ENCODE measurements around the gene CUL7.
"Not testable (repeated sequence)": the region's sequence is repeated elsewhere in the genome, so short reads cannot be mapped to it uniquely, and the experiment has no call there.

Gene CUL7

DNA sequence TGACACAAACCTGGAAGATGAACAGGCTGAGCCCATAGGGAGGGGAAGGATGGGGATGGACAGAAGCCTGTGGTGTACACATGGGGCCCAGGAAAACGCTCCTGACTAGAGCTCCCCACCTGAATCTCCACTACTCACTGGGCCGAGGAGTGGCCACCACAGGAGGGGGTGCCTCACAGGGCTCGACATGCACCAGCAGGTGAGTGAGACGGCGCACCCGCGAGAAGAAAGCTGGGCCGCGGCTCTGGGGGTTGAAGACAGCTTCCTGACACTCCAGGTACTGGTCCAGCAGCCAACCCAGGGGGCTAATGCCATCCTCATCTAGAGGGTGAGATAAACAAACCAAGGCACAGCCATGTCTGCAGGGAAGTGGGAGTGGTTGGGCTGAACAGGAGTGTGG, 10.3 kb downstream of the CUL7 start:
- no peak for DNase-seq

DNA sequence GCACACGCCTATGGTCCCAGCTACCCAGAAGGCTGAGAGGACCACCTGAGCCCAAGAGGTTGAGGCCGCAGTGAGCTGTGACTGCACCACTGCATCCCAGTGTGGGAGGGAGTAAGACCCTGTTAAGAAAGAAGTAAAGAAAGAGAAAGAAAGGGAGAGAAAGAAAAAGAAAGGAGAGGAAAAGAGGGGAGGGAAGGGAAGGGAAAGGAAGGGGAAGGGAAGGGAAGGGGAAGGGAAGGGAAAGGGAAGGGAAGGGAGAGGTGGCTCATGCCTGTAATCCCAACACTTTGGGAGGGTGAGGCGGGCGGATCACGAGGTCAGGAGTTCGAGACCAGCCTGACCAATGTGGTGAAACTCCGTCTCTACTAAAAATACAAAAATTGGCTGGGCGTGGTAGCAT, 12.2 kb downstream of the CUL7 start:
- DNase-seq: not testable (repeated sequence)

DNA sequence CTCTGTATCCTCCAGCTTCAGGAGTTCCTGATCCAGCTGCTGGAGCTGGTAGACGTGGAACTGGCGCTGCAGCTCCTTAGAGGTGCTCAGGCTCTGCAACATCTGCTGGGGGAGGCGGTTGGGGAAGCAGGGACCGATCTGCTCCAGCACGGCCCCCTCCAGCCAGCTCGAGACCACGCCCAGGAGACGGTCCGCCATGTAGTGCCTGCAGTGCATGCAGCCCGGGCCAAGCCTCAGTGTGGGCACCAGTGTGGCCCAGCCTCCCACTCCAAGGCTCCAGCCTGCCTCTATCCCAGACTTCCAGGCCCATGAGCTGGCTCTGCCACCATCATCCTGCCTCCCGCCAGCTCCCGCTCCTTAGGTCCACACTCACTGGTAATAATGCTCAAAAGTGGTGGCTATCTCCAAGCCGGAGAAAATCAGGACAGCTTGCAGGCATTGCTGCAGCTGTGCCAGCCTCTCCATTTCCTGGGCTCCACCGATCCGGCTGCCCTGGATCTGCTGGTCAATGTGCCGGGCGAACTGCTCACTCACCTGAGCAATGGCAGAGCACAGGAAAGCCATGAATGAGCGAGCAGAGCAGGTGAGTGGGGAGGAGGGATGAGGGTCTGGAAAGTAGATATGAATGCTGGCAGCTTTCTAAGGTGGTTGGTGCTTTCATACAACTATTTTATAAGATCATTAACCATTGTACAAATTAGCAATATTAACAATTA, 13.0 kb downstream of the CUL7 start:
- no peak for DNase-seq

DNA sequence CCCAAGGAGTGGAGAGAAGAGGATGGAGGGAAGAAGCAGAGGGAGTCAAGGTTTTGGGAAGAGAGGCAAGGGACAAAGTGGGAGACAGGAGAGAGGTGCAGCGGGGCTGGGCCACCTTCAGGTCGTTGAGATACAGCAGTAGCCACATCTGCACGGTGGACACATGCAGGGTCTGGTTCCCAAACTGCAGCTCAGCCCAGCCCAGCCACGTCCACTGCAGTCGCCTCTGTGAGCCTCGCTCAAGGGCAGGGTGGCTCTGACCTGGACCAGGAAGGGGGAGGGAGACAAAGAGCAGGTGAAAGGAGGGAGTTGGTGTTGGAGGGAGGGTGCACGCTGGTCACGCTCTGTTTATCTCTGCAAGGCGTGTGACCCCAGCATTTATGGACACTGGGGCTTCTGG, 14.9 kb downstream of the CUL7 start:
- DNase-seq: no peak

DNA sequence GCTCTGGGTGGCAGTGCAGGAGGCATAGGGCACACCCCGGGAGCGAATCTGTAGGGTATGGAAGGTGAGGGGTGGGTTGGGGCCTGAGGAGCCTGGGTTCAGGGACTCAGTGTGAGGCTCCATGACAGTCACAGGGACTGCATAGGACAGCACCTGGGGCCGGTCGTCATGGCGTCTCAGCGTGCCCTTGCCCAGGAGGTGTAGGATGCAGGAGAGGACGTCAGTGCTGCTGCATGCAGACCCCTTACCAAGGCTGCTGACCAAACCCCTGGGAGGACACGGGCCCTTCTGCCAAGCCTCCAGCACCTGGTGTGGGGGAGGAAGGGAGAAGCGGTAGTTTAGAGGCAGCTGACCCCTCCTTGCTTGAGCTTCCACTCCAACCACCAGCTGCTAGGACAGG, 15.9 kb downstream of the CUL7 start:
- no peak for DNase-seq

DNA sequence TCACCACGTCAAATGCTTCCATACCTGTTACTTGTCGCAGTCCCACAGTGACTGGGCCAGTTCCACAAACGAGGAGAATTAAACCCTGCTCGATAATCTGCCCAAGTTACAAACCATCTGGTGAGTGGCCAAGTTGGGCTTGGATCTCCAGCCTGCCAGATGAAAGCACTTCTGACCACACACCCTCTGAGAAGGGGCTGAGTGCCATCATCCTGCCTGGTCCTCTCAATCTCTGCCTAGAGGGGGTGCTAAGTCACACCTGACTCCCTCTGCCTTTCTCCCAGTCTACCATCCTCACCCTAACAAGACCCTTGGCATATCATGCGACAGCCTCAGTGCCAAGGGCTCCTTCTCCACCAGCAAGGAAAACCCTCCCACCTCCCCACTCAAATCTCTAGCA, 16.5 kb downstream of the CUL7 start:
- DNase-seq: no peak

DNA sequence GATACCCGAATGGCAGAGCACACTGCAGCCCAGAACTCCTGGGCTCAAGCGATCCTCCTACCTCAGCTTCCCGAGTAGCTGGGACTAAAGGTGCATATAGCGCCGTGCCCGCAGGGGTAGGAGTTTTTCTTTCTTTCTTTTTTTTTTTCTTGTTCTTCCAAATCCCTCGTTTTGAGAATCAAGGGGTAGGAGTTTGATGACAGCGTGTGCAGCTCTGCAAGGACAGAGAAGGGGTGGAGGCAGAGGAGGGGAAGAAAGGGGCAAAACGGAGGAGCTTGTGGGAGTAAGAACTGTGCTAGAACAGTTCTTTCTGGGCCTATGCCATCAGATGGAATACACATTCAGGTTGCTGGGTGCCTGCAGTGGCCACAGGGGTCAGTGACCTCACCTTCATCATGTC, 16.9 kb downstream of the CUL7 start:
- DNase-seq: no peak

DNA sequence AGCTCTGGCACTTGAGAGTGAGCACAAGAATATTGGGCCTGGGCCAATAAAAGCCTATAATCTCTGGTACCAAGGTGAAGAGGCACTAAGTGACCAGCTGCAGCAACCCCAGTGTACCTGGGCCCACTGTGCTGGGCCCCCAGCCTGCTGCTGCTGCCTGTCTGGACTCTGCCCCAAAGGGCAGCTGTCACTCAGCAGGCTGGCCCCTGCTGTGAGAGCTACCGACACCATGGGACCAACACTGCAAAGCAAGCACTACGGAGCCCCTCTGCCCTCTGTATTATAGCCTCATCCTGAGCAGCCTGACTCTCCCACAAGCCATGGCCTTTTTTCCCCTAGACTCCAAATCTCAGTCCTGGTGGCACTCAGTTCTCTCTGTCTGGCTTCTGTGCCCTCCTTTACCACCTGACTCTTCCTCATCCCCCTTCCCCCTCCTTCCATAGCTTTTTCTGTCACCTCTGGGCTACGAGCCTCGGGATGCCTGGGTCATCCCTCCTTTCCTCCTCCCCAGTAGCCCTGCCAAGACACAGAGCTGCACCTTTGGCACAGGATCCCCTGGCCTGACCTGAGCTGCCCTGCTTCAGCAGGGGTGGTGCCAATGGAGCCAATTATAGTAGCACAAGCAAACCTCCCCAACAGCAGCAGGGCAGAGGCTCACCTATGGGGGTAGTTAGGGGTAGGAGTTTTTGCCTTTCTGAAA, 18.0 kb downstream of the CUL7 start:
- no peak for DNase-seq

DNA sequence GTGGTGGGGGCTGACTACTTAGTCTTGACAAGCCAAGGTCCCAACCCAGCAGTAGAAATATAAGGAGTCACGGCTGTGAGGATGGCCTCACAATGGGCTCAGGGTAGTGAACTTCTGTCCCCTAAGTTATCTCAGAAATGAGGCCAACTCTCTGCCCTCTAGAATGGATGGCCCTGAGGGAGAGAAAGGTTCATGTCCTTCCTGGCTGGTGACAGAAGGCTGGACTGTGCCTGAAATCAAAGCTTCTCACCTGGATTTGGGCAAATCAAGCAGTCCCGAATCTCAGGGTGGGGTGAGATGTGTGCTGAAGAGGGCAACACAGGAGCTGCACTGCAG, 19.5 kb downstream of the CUL7 start:
- no peak for DNase-seq

DNA sequence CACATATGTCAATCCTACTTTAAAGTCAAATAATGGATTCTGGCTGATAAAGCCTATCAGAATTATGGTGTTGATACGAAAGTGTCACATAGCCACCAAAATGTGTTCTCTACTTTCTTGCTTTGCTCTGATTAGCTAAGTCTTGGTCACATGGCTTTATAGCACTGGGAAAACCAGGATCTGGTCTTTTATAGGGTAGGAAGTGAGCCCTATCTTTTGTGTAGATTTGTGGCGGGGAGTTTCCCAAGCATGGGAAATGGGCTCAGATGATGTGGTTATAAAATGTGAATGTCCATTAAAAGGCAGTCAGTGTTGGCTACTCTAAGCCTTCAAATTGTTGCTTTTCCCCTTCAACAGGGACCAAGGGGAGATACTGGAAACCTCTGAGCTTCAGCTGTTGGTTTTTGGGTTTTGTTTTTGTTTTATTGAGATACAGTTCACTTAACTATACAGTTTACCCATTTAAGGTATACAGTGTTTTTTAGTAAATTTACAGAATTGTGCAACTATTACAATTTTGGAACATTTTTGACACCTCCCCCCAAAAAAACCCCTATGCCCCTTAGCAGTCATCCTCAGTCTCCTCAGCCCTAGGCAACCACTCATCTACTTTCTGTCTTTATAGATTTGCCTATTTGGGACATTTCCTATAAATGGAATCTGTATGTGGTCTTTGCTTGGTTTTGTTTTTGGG, 20.0 kb downstream of the CUL7 start:
- no peak for DNase-seq

DNA sequence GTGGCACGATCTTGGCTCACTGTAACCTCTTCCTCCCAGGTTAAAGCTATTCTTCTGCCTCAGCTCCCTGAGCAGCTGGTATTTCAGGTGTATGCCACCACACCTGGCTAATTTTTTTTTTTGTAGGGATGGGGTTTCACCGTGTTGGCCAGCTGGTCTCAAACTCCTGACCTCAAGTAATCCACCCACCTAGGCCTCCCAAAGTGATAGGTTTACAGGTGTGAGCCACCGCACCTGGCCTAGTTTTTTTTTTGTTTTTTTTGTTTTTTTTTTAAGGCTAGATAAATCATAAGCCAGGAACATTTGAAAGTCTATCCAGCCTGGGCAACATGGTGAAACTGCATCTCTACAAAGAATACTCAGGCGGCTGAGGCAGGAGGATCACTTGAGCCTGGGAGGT, 21.3 kb downstream of the CUL7 start:
- DNase-seq: no peak

DNA sequence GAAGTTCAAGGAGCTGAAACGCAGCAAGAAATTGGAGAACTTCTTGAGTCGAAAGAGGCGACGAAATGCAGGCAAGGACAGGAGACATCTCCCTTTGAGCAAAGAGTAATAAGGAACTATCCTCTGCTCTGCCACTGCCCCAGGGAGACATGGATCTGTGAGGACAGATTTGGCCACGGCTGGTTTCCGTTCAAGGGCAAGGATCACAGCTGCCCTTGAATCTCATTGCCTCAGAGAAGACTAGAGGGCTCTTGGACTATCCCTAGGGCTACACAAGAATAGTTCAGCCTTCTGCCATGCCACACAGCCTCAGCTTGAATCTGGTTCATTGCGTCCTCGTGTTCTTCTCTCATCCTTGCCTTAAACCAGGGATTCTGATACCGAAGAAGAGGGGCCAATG, 24.5 kb downstream of the CUL7 start:
- DNase-seq: no peak

DNA sequence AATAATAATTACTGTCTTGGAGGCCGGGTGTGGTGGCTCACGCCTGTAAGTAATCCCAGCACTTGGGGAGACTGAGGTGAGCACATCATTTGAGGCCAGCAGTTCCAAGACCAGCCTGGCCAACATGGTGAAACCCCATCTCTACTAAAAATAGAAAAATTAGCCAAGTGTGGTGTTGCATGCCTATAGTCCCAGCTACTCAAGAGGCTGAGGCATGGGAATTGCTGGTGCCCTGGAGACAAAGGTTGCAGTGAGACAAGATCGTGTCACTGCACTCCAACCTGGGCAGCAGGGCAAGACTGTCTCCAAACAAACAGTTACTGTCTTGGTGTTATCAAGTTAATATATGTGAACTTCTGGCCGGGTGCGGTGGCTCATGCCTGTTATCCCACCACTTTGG, 27.3 kb downstream of the CUL7 start:
- DNase-seq: no peak

DNA sequence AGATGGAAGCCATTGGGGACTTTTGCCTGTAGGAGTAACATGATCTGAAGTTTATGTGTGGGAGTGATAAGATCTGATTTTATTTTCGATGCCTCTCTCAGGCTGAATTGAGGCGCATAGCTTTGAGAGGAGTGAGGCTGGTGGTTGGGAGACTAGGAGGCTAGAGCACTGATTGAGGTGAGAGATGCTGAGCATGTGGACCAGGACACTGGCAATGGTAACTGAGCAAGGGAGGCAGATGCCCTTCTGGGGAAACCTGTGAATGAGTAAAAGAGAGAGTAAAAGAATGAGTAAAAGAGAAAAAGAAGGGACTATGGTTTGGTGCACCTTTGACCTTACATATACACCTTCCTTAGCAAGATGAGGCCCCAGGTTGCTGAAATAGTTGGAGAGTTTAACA, 29.2 kb downstream of the CUL7 start:
- DNase-seq: no peak

DNA sequence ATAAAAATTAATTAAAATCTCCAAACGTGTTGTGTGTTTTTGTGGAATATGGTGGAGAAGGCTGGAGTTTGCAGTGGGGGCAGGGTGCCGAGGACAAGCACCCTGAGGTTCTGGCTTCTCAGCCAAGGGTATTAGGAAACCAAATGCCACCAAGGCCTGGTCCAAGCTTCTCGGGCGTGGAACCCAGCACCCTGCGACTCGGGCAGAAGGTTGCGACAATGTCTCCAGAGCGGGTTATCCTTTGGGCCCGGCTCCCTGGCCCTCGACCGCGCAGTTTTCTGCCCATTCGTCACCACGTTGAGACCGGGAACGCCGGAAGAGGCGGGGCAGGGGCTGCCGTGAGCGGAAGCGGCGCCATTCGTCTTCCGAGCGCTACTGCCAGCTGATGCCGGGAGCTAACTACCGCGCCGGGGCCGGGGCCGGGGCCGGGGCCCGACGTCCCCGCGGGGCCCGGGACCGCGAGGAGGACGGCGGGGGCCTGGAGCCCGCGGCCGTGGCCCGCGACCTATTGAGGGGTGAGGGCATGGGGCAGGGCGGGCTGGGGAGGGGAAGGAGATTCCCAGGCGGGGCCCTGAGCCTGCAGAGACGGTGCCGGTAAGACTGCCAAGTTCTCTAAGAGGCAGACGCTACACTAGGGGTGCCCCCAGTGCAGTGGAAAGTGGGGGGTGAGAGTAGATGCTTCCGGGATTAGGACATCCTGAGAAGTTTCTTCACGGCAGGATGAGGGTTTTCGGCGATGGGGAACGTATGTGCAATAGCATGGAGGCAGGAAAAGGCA, 32.2 kb downstream of the CUL7 start, which contains the start of gene RRP36:
Gene RRP36 (plus strand): TSS at position 354 of the 778 bp plus-strand sequence. CDS start 32 bp downstream, at position 386.
- peak; percentile 76 for DNase-seq

DNA sequence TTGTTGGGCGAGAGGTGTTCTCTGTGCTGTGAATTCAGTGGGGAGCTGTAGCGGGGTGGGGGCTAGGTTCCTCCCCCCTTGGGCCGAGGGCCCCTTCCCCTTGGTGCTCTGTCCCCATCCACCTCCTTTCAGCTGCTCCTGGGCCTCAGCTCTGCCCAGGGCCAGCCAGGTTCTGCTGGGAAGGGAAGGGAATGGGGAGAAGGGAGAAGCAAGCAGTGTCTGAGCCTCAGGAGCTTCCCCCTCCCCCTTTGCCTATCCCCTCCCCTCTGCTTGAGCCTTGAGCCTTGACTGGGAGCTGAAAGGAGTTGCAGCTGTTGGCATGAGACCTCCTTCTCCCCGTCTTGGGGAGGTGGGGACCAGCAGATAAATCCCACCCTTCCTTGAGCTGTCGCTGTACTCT, 32.8 kb downstream of the CUL7 start:
- DNase-seq: no peak

DNA sequence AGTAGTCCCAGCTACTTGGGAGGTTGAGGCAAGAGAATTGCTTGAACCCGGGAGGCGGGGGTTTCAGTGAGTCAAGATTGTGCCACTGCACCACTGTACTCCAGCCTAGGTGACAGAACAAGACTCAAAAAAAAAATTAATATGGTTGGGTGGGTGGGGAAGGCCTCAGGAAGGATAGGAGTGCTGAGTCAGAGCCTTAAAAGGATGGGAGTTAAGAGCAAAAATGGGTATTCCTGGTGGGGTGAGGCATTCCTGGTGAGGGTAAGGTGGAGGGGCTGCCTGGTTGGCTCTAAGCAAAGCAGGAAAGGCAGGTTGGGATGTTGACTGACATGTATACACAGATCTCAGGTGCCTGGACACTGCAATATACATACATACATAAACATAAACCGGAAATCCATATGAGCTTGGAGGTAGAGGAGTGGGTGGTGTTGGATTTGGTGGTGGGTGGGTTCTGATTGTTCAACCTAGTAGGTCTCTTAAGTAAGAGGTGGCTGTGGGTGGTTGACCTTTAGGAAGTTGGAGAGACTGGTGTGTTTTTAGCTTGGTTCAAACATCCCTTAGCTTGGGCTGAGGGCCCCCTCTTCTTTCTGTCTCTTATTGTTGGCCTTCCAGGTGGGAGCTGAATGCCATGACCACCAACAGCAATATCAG, 33.5 kb downstream of the CUL7 start:
- DNase-seq: no peak

DNA sequence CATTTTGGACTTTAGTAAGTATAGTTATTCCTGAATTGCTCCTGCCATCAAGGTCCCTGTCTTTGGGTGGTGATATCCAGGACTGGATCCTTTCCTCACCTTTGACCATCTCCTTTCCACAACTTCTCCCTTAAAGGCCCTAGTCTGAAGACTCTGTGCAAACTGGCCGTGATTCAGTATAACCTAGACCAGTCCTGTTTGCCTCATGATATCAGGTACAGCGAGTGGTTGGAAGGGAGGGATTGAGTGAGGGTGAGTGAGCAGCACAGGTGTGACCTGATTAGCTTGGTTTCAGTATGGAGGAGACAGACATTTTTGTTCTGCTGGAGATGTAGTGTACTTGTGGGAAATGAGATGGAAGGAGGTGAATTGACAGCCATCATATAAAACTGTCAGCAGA, 34.5 kb downstream of the CUL7 start:
- no peak for DNase-seq

DNA sequence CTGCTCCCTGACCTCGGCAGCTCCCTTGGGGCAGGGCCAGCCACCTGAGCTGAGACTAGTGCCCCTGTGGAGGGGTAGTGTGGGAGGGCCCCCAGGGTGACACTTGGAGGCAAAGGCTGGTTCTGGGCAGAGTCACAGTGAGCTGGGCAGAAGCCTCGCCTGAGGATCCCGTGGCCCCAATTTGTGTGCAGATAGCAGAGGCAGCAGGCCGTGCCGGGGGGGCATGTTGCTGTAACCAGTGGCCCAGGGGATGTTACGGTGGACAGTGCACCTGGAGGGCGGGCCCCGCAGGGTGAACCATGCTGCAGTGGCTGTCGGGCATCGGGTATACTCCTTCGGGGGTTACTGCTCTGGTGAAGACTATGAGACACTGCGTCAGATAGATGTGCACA, 36.7 kb downstream of the CUL7 start:
- no peak for DNase-seq

DNA sequence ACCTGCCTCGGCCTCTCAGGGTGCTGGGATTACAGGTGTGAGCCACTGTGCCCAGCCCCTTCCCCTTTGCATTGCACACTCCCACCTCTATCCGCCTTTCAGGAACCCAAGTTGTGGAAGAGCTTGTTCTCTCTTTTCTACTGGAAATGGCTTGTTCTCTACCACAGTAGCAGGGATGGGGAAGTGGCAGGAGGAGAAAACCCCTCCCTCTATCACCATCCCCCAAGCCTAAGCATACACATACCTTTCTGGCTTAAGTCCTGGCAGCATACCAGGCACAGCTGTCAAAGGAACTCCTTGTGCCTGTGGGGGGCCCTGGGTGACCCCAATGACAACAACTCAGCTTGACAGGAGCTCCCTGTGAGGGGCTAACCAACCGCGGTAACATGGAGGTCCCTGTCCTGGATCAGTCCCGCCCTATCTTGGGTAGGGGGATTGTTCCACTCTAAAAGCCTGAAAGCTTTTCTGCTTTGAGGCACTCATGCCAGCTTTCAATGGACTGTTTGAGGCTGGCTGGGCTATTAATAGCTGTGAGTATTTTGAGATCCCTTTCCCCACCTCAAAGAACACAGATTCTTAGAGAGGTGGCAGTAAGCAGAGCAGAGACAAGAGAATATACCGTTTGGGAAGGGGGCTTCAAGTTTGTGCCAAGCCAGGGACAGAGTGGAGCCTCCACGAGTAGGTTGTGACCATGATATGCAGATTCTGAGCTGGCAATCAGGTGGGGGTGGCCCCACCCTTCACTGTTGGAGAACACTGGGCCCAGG, 37.3 kb downstream of the CUL7 start:
- DNase-seq: no peak

DNA sequence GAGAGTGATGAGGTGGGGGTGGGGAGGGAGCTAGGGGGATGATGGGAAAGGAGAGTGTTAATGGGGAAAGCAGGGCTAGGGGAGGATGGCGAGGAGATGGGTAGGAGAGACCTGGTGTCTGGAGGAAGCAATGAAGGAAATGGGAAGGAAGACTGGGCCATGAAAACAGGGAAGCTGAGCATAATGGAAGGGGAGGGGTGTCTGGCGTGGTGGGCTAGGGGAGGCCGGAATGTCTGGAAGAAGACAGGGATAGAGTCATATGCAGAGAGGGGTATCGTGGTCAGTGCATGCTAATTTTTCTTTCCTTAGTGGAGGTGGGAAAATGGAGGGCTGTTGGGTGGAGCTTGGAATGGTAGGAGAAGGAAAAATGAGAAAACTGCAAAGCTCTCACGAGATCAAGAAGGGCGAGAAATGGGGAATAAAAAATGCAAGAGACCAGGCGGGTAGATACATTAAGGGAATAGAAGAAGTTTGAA, 39.2 kb downstream of the CUL7 start:
- DNase-seq: no peak

DNA sequence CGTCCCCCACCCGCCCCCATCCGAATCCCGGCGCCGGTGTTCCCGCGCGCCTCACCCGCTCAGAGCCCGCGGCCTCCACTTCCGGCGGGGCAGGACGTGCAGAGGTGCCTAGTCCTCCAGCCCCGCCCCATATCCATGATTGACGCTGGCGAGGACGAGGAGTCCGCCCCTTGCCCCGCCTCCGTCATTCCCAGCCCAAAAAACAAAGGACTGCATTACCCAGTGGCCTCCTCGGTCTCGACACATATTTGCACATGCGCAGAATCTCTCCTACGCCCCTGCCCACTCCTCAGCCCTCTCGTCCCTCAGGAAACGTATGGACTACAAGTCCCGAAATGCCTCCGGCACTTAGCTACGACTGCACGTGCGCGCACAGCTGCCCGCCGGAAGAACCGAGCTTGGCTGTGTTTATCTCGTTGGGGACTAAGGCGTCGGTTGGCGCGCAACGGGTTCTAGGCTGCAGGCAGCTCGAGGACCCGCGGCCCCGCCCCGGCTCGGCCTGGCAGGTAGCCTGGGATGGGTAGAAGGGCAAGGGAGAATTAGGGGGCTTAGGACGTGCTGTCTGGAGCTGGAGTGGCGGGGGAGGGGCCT, 39.7 kb downstream of the CUL7 start, which contains the start of the genes KLHDC3 and MEA1:
Gene KLHDC3 (plus strand): TSS at position 407 of the 591 bp plus-strand sequence. CDS start 2,944 bp downstream, outside the sequence.
Gene MEA1 (minus strand): TSS at position 104 of the 591 bp plus-strand sequence. CDS start 133 bp downstream, outside the sequence.
- DNase-seq: peak; percentile 96
